Stimulated activated CD8-positive, alpha-beta memory T cell treated with anti-CD3 and anti-CD28 coated beads, Interleukin-15, amount 100 ng/mL, for 48 hours (primary cell): ENCODE data around the gene PRRC1.
"Not testable (repeated sequence)": the region's sequence is repeated elsewhere in the genome, so short reads cannot be mapped to it uniquely, and the experiment has no call there.

Source experiments
- DNase-seq, 2 donors: peaks; one replicate each; pipeline ENCODE4 v3.0.0-alpha.2; 2020; ENCODE audit warnings: low read depth in 2 of 2

Gene PRRC1

DNA sequence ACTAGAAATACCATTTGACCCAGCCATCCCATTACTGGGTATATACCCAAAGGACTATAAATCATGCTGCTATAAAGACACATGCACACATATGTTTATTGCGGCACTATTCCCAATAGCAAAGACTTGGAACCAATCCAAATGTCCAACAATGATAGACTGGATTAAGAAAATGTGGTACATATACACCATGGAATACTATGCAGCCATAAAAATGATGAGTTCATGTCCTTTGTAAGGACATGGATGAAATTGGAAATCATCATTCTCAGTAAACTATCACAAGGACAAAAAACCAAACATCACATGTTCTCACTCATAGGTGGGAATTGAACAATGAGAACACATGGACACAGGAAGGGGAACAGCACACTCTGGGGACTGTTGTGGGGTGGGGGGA is 27.8 kb downstream of the PRRC1 start:
- DNase-seq = not testable (repeated sequence)

GRCh38 chr5:127549551-127549950 is 32.1 kb downstream of the PRRC1 start:
- no peak for DNase-seq

- no peak for DNase-seq
Observed at GRCh38 chr5:127550652-127551409, 33.4 kb downstream of the PRRC1 start.

- no peak for DNase-seq
Observed at GRCh38 chr5:127551410-127552041, 34.1 kb downstream of the PRRC1 start.

- no peak for DNase-seq
Observed at GRCh38 chr5:127555826-127556225, 38.4 kb downstream of the PRRC1 start.

GRCh38 chr5:127556609-127557334 is 39.3 kb downstream of the PRRC1 start:
- DNase-seq = no peak

- DNase-seq = no peak
Observed at GRCh38 chr5:127558273-127558672, 40.8 kb downstream of the PRRC1 start.

DNA sequence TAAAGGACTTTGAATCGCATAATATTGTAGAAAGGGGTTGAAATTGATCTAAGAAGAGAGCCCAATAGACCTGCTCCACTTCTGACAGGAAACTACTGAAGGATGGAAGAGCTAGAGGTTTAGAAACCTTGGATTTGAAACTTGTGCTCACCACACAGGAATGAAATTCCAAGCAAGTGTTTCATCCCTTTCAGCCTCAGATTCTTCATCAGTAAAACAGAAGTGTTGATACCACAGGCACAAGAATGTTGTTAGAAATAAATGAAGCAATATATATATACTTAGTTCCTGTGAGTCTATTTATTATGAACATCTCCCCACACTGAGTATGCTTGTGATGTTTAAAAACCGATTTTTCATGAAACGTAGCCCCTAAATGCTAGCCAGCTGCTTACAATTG is 43.8 kb downstream of the PRRC1 start:
- no peak for DNase-seq

DNA sequence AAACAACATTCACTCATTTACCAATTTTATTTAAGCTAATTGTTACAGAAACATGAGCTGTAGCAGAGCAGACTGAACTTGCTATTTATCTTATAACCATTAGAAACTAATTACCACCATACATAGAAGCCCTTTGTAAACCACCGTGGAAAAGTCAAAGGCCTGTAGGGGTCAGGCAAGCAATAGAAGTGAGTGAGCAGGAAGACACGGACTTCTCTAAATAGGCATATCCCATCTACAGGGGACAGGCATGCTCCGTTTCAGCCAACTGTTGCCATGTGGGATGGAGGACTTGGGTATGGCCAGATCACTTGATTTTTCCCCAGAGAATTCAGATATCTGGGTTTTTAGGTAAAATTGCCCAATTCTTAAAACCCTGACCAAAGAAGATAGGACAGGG is 44.8 kb downstream of the PRRC1 start:
- no peak for DNase-seq

- DNase-seq = no peak
Observed at GRCh38 chr5:127563136-127563535, 45.7 kb downstream of the PRRC1 start.

GRCh38 chr5:127564002-127564769 is 46.7 kb downstream of the PRRC1 start:
- DNase-seq = peak in 1 of 2 donors; percentile 15

GRCh38 chr5:127565586-127566270 is 48.3 kb downstream of the PRRC1 start:
- no peak for DNase-seq

DNA sequence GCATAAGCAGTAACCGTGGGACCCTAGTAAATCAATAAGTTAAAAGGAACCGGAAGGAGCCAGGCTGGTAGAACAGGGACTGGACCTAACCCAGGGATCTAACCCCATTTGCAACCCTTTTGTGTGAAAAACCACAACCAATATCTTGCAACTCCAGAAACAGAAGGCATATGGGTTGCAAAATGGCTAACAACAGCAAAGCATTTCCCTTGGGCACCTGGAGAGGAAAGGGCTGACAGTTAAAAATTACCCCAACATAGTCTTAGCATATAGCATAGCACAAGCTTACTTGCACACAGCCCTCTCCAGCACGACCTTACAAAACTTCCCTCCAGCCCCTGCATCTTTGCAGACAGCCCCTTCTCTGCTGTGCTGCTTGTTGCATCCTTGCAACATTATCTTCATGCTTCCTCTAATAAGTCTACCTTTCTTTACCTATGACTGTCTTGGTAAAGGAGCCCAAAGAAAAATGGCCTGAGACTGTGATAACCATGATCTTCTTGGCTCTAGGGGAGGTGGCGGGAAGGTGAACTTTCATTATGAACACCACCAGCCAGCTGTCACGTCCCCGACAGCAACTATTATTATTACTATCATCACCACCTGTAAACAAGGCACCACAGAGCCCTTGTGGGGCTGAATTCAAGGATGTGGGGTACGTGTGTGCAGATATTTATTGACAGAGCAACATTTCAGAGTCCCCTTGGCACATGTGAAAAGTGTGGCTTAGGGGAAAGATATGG is 49.8 kb downstream of the PRRC1 start:
- no peak for DNase-seq

DNA sequence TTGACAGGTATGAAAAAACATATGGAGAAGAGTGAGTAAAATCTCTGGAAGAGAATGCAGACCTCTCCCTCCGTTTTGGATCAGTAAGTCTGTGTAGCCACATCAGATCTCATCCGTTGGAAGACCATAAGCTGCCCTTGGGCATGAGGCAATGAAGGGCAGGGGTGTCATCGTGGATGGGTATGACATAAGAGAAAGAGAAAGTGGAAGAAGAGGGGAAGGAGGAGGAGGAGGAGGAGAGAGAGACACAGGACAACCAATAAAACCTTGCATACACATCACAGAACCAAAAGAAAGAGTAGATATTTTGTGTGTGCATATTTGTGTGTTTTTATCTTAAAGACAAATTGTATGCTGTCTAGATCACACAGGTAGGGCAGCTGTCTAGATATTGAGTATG is 50.7 kb downstream of the PRRC1 start:
- no peak for DNase-seq

DNA sequence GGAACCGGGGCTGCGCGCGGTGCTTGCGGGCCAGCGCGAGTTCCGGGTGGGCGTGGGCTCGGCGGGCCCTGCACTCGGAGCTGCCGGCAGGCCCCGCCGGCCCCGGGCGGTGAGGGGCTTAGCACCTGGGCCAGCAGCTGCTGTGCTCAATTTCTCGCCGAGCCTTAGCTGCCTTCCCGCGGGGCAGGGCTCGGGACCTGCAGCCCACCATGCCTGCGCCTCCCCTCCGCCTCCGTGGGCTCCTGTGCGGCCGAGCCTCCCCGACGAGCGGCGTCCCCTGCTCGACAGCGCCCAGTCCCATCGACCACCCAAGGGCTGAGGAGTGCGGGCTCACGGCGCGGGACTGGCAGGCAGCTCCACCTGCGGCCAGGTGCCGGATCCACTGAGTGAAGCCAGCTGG is 52.0 kb downstream of the PRRC1 start:
- DNase-seq = not testable (repeated sequence)

GRCh38 chr5:127571314-127572131 is 54.1 kb downstream of the PRRC1 start:
- no peak for DNase-seq

DNA sequence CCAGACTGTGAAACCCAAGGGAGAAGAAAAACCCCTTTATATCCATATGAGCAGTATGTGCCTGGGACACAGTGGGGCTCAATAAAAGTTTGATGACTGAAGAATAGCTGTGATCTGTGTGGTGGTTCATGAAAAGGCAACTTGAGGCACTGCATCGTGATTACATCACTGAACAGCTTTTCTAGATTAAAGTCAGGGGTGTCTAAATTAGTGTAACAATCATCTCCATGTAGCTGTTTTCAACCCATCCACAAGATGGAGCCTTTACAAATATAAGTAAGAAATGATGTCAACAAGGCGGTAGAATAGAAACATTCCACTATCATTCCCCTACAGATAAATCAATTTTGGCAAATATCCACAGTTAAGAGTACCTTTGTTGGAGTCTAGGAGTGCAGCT is 55.5 kb downstream of the PRRC1 start:
- no peak for DNase-seq

DNA sequence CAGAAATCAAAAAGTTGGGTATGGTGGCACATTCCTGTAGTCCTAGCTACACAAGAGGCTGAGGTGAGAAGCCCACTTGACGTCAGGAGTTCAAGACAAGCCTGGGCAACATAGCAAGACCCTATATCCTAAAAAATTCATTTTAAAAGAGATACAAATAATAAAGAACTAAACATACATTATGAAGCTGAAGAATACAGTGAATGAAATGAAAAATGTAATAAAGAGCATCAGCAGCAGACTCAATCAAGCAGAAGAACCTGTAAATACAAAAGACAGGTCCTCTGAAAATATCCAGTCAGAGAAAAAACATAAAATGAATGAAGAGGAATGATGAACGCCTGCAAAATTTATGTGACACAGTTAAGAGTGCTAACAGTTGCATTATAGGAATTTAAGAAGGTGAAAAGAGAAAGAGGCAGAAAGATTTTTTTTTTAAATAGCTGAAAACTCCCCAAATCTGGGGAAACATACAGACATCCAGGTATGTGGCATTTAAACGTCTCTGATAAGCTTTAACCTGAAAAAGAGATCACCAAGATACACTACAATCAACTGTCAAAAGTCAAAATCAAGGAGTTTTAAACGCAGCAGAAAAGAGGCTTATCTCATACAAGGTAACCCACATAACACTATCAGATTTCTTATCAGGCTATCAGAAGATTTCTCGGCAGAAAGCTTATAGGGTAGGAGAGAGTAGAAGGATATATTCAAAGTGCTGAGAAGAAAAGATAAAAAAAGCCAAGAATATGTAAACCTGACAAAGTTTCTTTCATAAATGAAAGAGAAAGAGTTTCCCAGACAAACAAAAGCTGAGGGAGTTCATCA is 57.6 kb downstream of the PRRC1 start:
- DNase-seq = no peak

DNA sequence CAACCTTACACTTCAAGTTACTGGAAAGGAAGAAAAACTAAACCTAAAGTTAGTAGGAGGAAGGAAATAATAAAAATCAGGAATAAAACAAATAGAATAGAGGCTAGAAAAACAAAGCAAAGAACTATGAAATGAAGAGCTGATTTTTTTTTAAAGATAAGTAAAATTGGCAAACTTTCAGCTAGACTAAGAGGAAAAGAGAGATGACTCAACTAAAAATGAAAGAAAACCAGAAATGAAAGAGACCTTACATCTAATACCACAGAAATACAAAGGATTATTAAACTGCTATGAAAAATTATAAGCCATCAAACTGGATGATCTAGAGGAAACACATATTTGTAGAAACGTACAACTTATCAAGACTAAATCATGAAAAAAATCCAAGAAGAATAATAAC is 60.0 kb downstream of the PRRC1 start:
- no peak for DNase-seq
